Mucosa of stomach (tissue), 1 donor: Measurements from ENCODE around the gene BTG1.

Source experiments
- H3K27me3 ChIP-seq: one replicate; pipeline ENCODE4 v1.7.0; 2013; ENCODE audit warnings: mild to moderate bottlenecking, low read length; ENCODE audit not compliant: control insufficient read depth, insufficient read depth
- H3K36me3 ChIP-seq: one replicate; pipeline ENCODE4 v1.7.0; 2013; ENCODE audit warnings: low read length; ENCODE audit not compliant: control insufficient read depth, insufficient read depth
- H3K4me1 ChIP-seq: one replicate; pipeline ENCODE4 v1.7.0; 2013; ENCODE audit warnings: mild to moderate bottlenecking, low read length; ENCODE audit not compliant: control insufficient read depth, insufficient read depth
- H3K4me3 ChIP-seq: one replicate; pipeline ENCODE4 v1.7.0; 2013; ENCODE audit warnings: low read length
- H3K9ac ChIP-seq: one replicate; pipeline ENCODE4 v1.7.0; 2013; ENCODE audit warnings: mild to moderate bottlenecking, low read length, moderate library complexity
- H3K9me3 ChIP-seq: one replicate; pipeline ENCODE4 v1.7.0; 2013; ENCODE audit warnings: mild to moderate bottlenecking, low read length, moderate library complexity; ENCODE audit not compliant: control insufficient read depth
- donor health status: Pancreatic carcinoma.

Gene BTG1, protein sequence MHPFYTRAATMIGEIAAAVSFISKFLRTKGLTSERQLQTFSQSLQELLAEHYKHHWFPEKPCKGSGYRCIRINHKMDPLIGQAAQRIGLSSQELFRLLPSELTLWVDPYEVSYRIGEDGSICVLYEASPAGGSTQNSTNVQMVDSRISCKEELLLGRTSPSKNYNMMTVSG

DNA sequence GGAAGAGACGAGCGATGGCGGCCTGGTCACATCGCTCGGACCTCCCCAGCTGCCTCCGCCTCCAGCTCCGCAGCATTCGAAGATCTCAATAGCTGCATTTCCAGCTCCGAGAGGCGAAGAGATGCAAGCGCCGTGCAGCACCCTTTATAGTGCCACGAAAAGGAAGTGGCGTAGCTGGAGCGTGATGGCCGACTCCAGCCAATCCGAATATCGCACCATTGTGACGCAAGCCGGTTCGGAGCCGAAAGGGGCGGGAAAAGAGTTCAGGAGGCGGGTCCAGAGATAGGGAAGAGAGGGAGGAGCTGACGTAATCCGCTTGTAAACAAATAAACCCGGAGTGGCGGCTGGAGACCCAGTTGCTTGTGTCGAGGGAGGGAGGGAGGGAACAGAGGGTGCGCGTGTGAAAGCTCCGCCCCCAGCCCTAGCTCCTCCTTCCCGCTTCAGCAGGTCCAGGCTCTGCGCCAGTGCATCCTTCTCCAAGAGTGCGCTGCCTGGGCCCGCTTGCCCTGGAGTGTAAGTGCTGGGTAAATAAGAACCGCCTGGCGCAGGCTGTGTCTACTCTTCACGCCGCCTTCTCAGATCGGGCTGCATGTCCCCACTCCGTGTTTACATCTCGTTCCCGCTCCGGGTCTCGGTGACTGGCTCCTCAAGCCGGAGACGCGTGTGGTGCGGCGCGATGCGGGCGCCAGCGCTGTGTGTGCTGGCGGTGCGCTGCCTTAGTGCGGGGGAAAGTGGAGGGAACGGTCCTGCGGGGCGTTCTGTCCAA, at the start of gene BTG1:
Gene BTG1, minus strand, starts transcription at position 116 of the 766 bp plus-strand sequence. CDS start 311 bp downstream, outside the sequence.
- Histone ChIP-seq H3K4me3 (peak within 1 kb of the TSS; percentile 73), H3K4me1 (no peaks in the 10 kb centered on the region), H3K9me3 (no peaks in the 10 kb centered on the region), H3K9ac (peak within 1 kb of the TSS; percentile 97), H3K27me3 (no peaks in the 10 kb centered on the region), H3K36me3 (no peaks in the 10 kb centered on the region)

- Histone ChIP-seq H3K9me3 (no peaks in the 10 kb centered on the region), H3K4me1 (no peaks in the 10 kb centered on the region), H3K36me3 (no peaks in the 10 kb centered on the region), H3K4me3 (no peak overlapping the region), H3K27me3 (no peaks in the 10 kb centered on the region), H3K9ac (no peak overlapping the region)
Measured at GRCh38 chr12:92194561-92194960, 48.9 kb upstream of the BTG1 start.

- Histone ChIP-seq H3K4me3 (no peak overlapping the region), H3K36me3 (no peaks in the 10 kb centered on the region), H3K9ac (no peak overlapping the region), H3K4me1 (no peaks in the 10 kb centered on the region), H3K27me3 (no peaks in the 10 kb centered on the region), H3K9me3 (no peaks in the 10 kb centered on the region)
Measured at GRCh38 chr12:92193846-92194245, 48.2 kb upstream of the BTG1 start.

- H3K27me3 ChIP-seq = no peaks in the 10 kb centered on the region
- no peaks in the 10 kb centered on the region for H3K36me3 ChIP-seq
- H3K9me3 ChIP-seq = no peaks in the 10 kb centered on the region
- H3K4me1 ChIP-seq = no peaks in the 10 kb centered on the region
- no peak overlapping the region for H3K9ac ChIP-seq
- no peak overlapping the region for H3K4me3 ChIP-seq
Measured at GRCh38 chr12:92193063-92193462, 47.4 kb upstream of the BTG1 start.

- Histone ChIP-seq H3K9me3 (no peaks in the 10 kb centered on the region), H3K27me3 (no peaks in the 10 kb centered on the region), H3K4me3 (no peak overlapping the region), H3K36me3 (no peaks in the 10 kb centered on the region), H3K9ac (no peak overlapping the region), H3K4me1 (no peaks in the 10 kb centered on the region)
Measured at GRCh38 chr12:92192360-92192759, 46.7 kb upstream of the BTG1 start.

DNA sequence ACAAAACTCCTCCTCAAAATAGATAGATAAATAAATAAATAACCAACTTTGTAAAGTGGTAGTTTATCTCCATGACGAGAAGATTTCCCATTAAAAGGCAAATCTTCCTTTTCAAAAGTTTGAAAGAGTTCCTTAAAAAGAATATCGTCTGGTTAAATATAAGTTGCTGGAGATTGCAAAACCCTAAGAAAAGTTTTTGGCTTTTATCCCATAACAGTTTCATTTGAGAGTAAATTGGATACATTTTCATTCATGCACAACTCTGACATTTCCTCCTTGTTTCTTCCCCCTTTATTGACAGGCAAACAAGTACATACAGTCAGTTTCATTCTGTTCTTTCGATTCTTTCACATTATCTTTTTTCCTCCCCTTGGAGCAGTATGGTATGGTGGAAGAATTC, 45.4 kb upstream of the BTG1 start:
- Histone ChIP-seq H3K27me3 (no peaks in the 10 kb centered on the region), H3K36me3 (no peaks in the 10 kb centered on the region), H3K9me3 (no peaks in the 10 kb centered on the region), H3K9ac (no peak overlapping the region), H3K4me1 (no peaks in the 10 kb centered on the region), H3K4me3 (no peak overlapping the region)

DNA sequence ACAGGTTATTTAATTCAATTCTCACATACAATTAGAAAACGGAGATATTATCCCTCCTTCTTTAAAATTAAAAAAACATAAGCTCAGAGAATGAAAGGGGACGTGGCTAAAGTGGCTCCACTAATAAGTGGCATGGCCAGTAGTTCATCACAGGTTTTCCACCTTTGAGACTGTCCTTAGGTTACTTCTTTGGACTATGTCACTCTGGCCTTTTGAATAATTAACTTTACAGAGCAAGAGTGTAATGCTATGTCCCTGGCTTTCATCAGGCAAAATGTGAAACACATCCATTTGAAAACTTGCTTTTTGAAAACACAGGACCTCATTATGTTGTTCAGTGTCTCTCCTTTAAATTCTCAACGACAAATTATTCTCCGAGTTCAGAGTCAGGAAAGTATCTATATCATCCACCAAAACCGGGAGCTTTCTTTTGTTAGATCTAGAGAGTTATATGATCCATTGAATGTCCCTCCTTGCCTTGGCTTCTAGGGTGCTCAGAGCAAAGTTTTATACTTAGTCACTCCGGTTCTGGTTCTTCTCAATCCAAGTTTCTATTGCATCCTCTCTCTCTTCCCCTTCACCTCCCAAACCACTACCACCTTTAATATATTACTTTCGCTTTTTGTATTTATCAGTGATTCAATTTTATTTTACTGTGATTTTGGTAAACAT, 43.0 kb upstream of the BTG1 start:
- no peak overlapping the region for H3K9ac ChIP-seq
- no peaks in the 10 kb centered on the region for H3K9me3 ChIP-seq
- H3K27me3 ChIP-seq = no peaks in the 10 kb centered on the region
- H3K4me1 ChIP-seq = no peaks in the 10 kb centered on the region
- no peak overlapping the region for H3K4me3 ChIP-seq
- no peaks in the 10 kb centered on the region for H3K36me3 ChIP-seq

GRCh38 chr12:92186038-92186470, 40.4 kb upstream of the BTG1 start:
- Histone ChIP-seq H3K9ac (no peak overlapping the region), H3K27me3 (no peaks in the 10 kb centered on the region), H3K4me1 (no peaks in the 10 kb centered on the region), H3K36me3 (no peaks in the 10 kb centered on the region), H3K9me3 (no peaks in the 10 kb centered on the region), H3K4me3 (no peak overlapping the region)

- Histone ChIP-seq H3K27me3 (no peaks in the 10 kb centered on the region), H3K36me3 (no peaks in the 10 kb centered on the region), H3K4me3 (no peak overlapping the region), H3K9me3 (no peaks in the 10 kb centered on the region), H3K9ac (no peak overlapping the region), H3K4me1 (no peaks in the 10 kb centered on the region)
Measured at GRCh38 chr12:92185052-92185451, 39.4 kb upstream of the BTG1 start.

DNA sequence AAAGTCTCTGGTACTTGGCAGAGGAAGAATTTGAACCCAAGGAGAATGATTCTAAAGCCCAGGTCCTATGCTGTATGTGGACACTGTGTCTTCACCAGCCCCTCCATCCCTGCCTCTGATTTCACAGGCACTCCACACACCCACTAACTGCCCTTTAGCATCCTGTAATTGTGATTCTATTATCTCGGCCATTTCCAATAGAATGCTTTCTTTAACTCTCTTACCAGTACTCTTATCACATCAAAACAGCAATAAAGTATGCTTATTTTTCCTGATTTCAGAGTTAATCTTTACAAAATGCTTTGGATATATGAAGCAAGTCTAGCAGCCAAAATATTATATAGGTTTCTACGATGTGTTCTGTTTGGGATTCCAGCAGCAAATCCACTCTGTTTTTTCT, 37.9 kb upstream of the BTG1 start:
- no peak overlapping the region for H3K4me3 ChIP-seq
- no peaks in the 10 kb centered on the region for H3K36me3 ChIP-seq
- no peaks in the 10 kb centered on the region for H3K27me3 ChIP-seq
- H3K9ac ChIP-seq = no peak overlapping the region
- no peaks in the 10 kb centered on the region for H3K4me1 ChIP-seq
- H3K9me3 ChIP-seq = no peaks in the 10 kb centered on the region

- H3K9ac ChIP-seq = no peak overlapping the region
- H3K4me1 ChIP-seq = no peaks in the 10 kb centered on the region
- H3K36me3 ChIP-seq = no peaks in the 10 kb centered on the region
- no peak overlapping the region for H3K4me3 ChIP-seq
- H3K27me3 ChIP-seq = no peaks in the 10 kb centered on the region
- H3K9me3 ChIP-seq = no peaks in the 10 kb centered on the region
Measured at GRCh38 chr12:92178340-92178739, 32.7 kb upstream of the BTG1 start.

- Histone ChIP-seq H3K27me3 (no peaks in the 10 kb centered on the region), H3K4me3 (no peak overlapping the region), H3K4me1 (no peaks in the 10 kb centered on the region), H3K9me3 (no peaks in the 10 kb centered on the region), H3K36me3 (no peaks in the 10 kb centered on the region), H3K9ac (no peak overlapping the region)
Measured at GRCh38 chr12:92176646-92177045, 31.0 kb upstream of the BTG1 start.
